HFF-Myc (cell line): Measurements from ENCODE around the gene SMCO2.

Experiments used
- DNase-seq: peaks from one replicate; pipeline ENCODE4 v3.0.0-alpha.2; 2011; ENCODE audit warnings: low read depth; ENCODE audit errors: extremely low read depth
- H3K4me3 ChIP-seq: replicated peaks from 2 replicates; pipeline ENCODE4 v1.5.1; 2011; ENCODE audit warnings: low read depth, mild to moderate bottlenecking, control low read depth, low read length
- TF ChIP-seq, protein P1 (sequence below): IDR thresholded peaks from 2 replicates; pipeline ENCODE4 v1.5.1; 2012; ENCODE audit warnings: mild to moderate bottlenecking, low read depth, low read length, control low read depth; ENCODE audit errors: missing control alignments

The SMCO2 gene

DNA sequence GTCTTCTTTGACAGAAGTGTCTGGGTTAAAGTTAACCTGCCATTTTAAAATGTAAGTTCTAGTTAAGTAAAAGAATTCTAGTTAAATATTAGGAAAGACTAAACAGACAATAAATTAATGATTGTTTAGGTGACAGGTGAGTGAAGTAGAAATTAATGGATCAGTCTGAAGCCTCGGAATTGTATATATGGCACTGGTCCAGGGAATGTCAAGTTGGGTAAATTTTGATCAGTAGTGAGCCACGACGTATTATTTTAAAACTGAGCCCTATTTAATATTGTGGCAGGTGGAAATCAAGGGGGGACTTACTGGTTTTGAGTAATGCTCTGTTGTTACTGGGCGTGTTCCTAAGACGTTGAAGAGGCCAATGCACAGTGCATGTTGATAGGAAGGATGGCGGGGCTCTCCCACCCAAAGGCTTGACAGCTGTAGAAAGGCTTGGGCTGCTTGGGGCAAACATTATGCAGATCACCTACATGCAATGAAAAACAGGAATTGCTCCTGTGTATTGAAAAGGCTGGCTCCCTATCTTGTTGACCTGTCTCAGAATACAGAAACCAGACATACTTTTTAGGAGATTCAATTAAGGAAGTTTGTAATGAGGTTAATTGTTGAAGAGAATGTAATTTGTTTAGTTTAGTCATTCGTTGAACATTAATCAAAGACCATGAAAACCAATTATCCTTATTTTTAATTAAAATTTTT, 71.6 kb downstream of the SMCO2 start:
- H3K4me3 ChIP-seq, result no peak overlapping the region
- TF ChIP-seq, protein P1, sequence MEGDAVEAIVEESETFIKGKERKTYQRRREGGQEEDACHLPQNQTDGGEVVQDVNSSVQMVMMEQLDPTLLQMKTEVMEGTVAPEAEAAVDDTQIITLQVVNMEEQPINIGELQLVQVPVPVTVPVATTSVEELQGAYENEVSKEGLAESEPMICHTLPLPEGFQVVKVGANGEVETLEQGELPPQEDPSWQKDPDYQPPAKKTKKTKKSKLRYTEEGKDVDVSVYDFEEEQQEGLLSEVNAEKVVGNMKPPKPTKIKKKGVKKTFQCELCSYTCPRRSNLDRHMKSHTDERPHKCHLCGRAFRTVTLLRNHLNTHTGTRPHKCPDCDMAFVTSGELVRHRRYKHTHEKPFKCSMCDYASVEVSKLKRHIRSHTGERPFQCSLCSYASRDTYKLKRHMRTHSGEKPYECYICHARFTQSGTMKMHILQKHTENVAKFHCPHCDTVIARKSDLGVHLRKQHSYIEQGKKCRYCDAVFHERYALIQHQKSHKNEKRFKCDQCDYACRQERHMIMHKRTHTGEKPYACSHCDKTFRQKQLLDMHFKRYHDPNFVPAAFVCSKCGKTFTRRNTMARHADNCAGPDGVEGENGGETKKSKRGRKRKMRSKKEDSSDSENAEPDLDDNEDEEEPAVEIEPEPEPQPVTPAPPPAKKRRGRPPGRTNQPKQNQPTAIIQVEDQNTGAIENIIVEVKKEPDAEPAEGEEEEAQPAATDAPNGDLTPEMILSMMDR, result no peak
- DNase-seq, result no peak

DNA sequence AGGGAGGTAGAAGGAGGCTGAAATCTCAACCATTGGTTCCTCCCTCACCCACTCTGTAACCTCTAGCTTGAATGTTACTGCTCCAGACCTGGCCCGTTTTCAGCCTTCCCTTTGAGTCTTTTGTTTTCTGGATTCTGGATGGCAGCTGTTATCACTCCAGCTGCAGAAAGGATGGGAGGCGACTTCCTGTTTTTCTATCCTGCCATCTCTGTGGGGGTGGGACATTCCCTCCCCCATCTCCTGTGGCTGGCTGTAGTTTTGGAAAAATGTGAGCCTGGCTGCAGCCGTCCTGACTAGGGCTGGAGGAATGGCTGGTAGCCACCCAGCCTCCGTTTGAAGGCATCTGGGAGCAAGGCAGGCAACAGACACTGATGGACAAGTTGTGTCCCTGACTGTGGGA, 74.5 kb downstream of the SMCO2 start:
- no peak for DNase-seq
- no peak overlapping the region for H3K4me3 ChIP-seq
- TF ChIP-seq, protein P1, result no peak

DNA sequence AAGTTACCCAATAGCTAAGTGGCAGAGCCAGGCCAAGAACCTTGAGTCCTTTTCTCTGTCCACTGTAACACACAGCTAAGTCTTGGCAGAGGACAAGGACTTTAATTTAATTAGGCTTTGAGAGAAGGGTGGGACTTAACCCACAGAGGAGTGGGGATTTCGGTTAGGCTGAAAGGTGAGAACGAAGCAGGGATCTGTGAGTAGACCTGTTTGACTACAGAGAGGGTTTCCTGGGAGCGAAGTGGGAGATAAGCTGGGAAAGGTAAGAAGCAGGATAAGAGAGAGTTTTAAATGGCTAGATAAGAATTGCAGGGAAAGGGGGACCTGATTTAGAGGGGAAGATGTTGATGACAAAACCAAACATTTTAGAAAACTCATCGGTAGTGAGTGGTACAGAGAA, 75.4 kb downstream of the SMCO2 start:
- H3K4me3 ChIP-seq, result no peak overlapping the region
- TF ChIP-seq, protein P1, result no peak
- DNase-seq, result no peak

DNA sequence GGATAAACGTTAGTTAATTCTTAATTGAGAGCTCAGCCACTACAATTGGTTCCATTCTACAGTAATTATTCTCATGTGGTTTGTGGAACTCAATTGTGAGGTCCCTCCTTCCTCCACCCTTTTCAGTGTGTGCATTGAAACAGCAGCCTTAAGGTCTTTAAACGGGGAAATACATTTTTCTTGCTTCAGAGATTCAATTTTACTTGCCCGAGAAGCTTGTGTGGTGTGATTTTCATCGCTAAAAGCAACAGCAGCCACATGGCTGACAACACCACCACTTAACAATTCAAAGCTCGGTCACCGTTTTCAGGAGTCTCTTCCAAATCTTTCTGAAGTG, 76.7 kb downstream of the SMCO2 start:
- TF ChIP-seq, protein P1, result no peak
- peak overlapping the region; percentile 69 for H3K4me3 ChIP-seq
- no peak for DNase-seq

DNA sequence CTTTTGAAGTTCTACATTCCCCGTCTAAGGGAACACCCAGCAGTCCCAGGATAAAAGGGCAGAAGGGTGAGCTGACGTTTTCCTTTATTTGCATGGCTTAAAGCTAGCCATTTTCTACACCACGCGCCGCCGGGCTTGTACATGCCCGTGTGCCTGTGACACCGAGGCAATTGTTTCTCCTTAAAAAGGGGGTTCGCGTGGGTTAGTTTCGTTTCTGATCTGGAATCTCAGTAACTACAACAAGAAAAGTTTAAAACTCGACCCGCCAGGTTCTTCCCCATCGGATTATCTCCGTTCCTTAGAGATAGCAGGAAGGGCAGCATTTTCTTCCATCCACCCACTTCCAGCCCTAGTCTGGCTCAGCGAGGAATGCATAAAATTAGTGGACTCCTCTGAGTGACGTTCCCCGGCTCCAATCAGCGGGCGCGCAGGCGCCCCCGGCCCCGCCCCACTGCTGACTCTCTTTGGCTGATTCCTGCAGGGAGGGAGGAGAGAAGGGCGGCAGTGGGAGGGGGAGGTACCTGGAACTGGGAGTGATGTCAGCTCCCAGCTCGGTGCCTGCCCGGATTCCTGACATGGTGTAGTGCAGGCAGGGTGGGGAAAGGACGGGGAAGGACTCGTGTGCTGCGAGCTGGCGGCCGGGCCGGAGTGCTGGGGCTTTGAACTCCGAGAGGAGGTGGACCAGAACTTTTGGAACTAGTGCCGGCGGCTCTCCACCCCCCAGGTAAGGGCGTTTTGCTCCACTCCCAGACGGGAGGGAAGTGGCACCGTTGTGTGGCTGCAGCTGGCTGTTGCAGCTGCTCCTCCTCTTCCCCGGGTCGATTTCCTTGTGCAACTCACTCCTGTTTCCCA, 77.3 kb downstream of the SMCO2 start, which contains the start of gene PPFIBP1:
TSS of gene PPFIBP1 (plus strand) at position 565 of the 852 bp plus-strand sequence. CDS start 109,191 bp downstream, outside the sequence.
- TF ChIP-seq, protein P1, result no peak
- DNase-seq, result peak; percentile 95
- peak within 1 kb of the TSS; percentile 69 for H3K4me3 ChIP-seq

DNA sequence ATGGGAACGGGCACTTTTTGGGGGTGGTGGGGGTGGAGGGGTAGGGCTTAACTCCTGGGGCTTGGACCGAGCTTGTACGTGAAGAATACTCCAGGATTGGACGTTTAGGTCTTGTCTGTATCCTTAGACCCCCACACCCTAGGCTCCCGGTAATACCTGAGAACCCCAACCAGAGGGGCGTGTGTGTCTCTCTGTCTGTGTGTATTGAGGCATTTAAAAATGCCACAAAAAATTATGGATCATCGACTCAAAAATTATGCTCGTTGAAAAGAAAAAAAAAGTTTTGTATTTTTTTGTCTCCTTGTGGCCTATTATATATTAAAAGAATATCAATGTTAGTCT, 77.9 kb downstream of the SMCO2 start:
- H3K4me3 ChIP-seq, result peak overlapping the region; percentile 69
- TF ChIP-seq, protein P1, result no peak
- no peak for DNase-seq
